ENCODE measurements around the gene NCOR1.
"Not testable (repeated sequence)": the region's sequence is repeated elsewhere in the genome, so short reads cannot be mapped to it uniquely, and the experiment has no call there.

The NCOR1 gene

GRCh38 chr17:16199093-16199492, 16.2 kb downstream of the NCOR1 start:
- no peak overlapping the region for H3K4me2 ChIP-seq (ENCODE audit: low read length, poor library complexity, severe bottlenecking)
- no peak overlapping the region for H2BK5ac ChIP-seq (ENCODE audit: low read depth, low read length, poor library complexity, severe bottlenecking)
- no peak overlapping the region for H3K9ac ChIP-seq (ENCODE audit: low read length)
- no peak overlapping the region for H2AK5ac ChIP-seq (ENCODE audit: low read length, severe bottlenecking)
- H3K36me3 ChIP-seq (ENCODE audit: control insufficient read depth in 1 of 2, insufficient read depth in 2 of 2, low read depth in 1 of 2, low read length in 2 of 2), result peaks cover 5 to 10% of the 10 kb centered on the region in 2 experiments
- WGBS, result 79% methylated on average over 4 of the region's 6 CpGs
- no peak overlapping the region for H3K27ac ChIP-seq (ENCODE audit: low read length, poor library complexity, severe bottlenecking)
- no peaks in the 10 kb centered on the region for H3K79me1 ChIP-seq (replicated peaks; ENCODE audit: low read length, poor library complexity, severe bottlenecking)
- no peaks in the 10 kb centered on the region for H3K9me3 ChIP-seq (ENCODE audit: control insufficient read depth, low read length)
- H3K18ac ChIP-seq (ENCODE audit: low read depth in 1 of 2, low read length in 2 of 2), result no peak overlapping the region
- no peaks in the 10 kb centered on the region for H3K27me3 ChIP-seq (ENCODE audit: control insufficient read depth in 1 of 2, insufficient read depth in 1 of 2, low read length in 2 of 2)
- no peak overlapping the region for H4K91ac ChIP-seq (ENCODE audit: low read length)
- H3K4me3 ChIP-seq (ENCODE audit: insufficient read depth in 1 of 2, low read depth in 1 of 2, low read length in 2 of 2), result peak overlapping the region in 1 of 2 experiments; percentile 29
- H2BK120ac ChIP-seq (ENCODE audit: low read depth, low read length), result no peak overlapping the region
- no peak overlapping the region for H4K8ac ChIP-seq (ENCODE audit: low read length)
- DNase-seq, result peak; percentile 22
- H3K23ac ChIP-seq (ENCODE audit: low read length in 2 of 2), result no peak overlapping the region
- no peak overlapping the region for H2BK15ac ChIP-seq (ENCODE audit: low read depth, poor library complexity, severe bottlenecking)
- H3K4me1 ChIP-seq (ENCODE audit: control insufficient read depth, insufficient read depth, low read depth, low read length), result peaks cover 8% of the 10 kb centered on the region
- H3K4ac ChIP-seq (ENCODE audit: low read depth in 1 of 2, low read length in 2 of 2), result no peak overlapping the region
- H3K14ac ChIP-seq (ENCODE audit: low read length in 2 of 2), result no peak overlapping the region
- H2BK12ac ChIP-seq (ENCODE audit: low read length in 2 of 2), result no peak overlapping the region
- H2AFZ ChIP-seq (ENCODE audit: low read depth, low read length), result no peak overlapping the region

- no CpG with 5 or more reads among the region's 1 CpG for WGBS
- DNase-seq, result peak; percentile 40
- Histone ChIP-seq H3K23ac (ENCODE audit: low read length in 2 of 2) (no peak overlapping the region), H3K27ac (ENCODE audit: low read length, poor library complexity, severe bottlenecking) (no peak overlapping the region), H2BK12ac (ENCODE audit: low read length in 2 of 2) (no peak overlapping the region), H3K4me3 (ENCODE audit: insufficient read depth in 1 of 2, low read depth in 1 of 2, low read length in 2 of 2) (no peak overlapping the region), H3K9me3 (ENCODE audit: control insufficient read depth, low read length) (no peaks in the 10 kb centered on the region), H3K4me2 (ENCODE audit: low read length, poor library complexity, severe bottlenecking) (no peak overlapping the region), H3K36me3 (ENCODE audit: control insufficient read depth in 1 of 2, insufficient read depth in 2 of 2, low read depth in 1 of 2, low read length in 2 of 2) (peaks cover 10 to 24% of the 10 kb centered on the region in 2 experiments), H2BK120ac (ENCODE audit: low read depth, low read length) (no peak overlapping the region), H4K8ac (ENCODE audit: low read length) (no peak overlapping the region), H2AFZ (ENCODE audit: low read depth, low read length) (no peak overlapping the region), H3K4me1 (ENCODE audit: control insufficient read depth, insufficient read depth, low read depth, low read length) (peaks cover 8% of the 10 kb centered on the region), H3K79me1 (replicated peaks; ENCODE audit: low read length, poor library complexity, severe bottlenecking) (no peaks in the 10 kb centered on the region), H3K27me3 (ENCODE audit: control insufficient read depth in 1 of 2, insufficient read depth in 1 of 2, low read length in 2 of 2) (no peaks in the 10 kb centered on the region), H4K91ac (ENCODE audit: low read length) (no peak overlapping the region), H3K4ac (ENCODE audit: low read depth in 1 of 2, low read length in 2 of 2) (no peak overlapping the region), H3K14ac (ENCODE audit: low read length in 2 of 2) (no peak overlapping the region), H2BK5ac (ENCODE audit: low read depth, low read length, poor library complexity, severe bottlenecking) (no peak overlapping the region), H3K18ac (ENCODE audit: low read depth in 1 of 2, low read length in 2 of 2) (no peak overlapping the region), H3K9ac (ENCODE audit: low read length) (no peak overlapping the region), H2AK5ac (ENCODE audit: low read length, severe bottlenecking) (no peak overlapping the region), H2BK15ac (ENCODE audit: low read depth, poor library complexity, severe bottlenecking) (no peak overlapping the region)
These were observed 18.1 kb downstream of the NCOR1 start for GRCh38 chr17:16197276-16197675.

- DNase-seq; H3K23ac ChIP-seq (ENCODE audit: low read length in 2 of 2); H3K14ac ChIP-seq (ENCODE audit: low read length in 2 of 2); H2AFZ ChIP-seq (ENCODE audit: low read depth, low read length); H2AK5ac ChIP-seq (ENCODE audit: low read length, severe bottlenecking); H4K91ac ChIP-seq (ENCODE audit: low read length); H3K27ac ChIP-seq (ENCODE audit: low read length, poor library complexity, severe bottlenecking); H4K8ac ChIP-seq (ENCODE audit: low read length); H3K4me1 ChIP-seq (ENCODE audit: control insufficient read depth, insufficient read depth, low read depth, low read length); H2BK12ac ChIP-seq (ENCODE audit: low read length in 2 of 2); H2BK120ac ChIP-seq (ENCODE audit: low read depth, low read length); H3K18ac ChIP-seq (ENCODE audit: low read depth in 1 of 2, low read length in 2 of 2); H3K4me2 ChIP-seq (ENCODE audit: low read length, poor library complexity, severe bottlenecking); H3K4me3 ChIP-seq (ENCODE audit: insufficient read depth in 1 of 2, low read depth in 1 of 2, low read length in 2 of 2); H3K9ac ChIP-seq (ENCODE audit: low read length); H3K9me3 ChIP-seq (ENCODE audit: control insufficient read depth, low read length); H2BK15ac ChIP-seq (ENCODE audit: low read depth, poor library complexity, severe bottlenecking); H3K79me1 ChIP-seq (replicated peaks; ENCODE audit: low read length, poor library complexity, severe bottlenecking); H3K4ac ChIP-seq (ENCODE audit: low read depth in 1 of 2, low read length in 2 of 2); H2BK5ac ChIP-seq (ENCODE audit: low read depth, low read length, poor library complexity, severe bottlenecking); H3K27me3 ChIP-seq (ENCODE audit: control insufficient read depth in 1 of 2, insufficient read depth in 1 of 2, low read length in 2 of 2): not testable (repeated sequence)
- WGBS, result 90% methylated on average over 2 of the region's 2 CpGs
- peaks cover 12 to 40% of the 10 kb centered on the region in 2 experiments for H3K36me3 ChIP-seq (ENCODE audit: control insufficient read depth in 1 of 2, insufficient read depth in 2 of 2, low read depth in 1 of 2, low read length in 2 of 2)
These were observed 21.0 kb downstream of the NCOR1 start for GRCh38 chr17:16194307-16194835.

- H3K14ac ChIP-seq (ENCODE audit: low read length in 2 of 2), result no peak overlapping the region
- H4K91ac ChIP-seq (ENCODE audit: low read length), result no peak overlapping the region
- H2BK12ac ChIP-seq (ENCODE audit: low read length in 2 of 2), result no peak overlapping the region
- H3K23ac ChIP-seq (ENCODE audit: low read length in 2 of 2), result no peak overlapping the region
- no peak overlapping the region for H2BK120ac ChIP-seq (ENCODE audit: low read depth, low read length)
- H2AFZ ChIP-seq (ENCODE audit: low read depth, low read length), result no peak overlapping the region
- no peak overlapping the region for H3K18ac ChIP-seq (ENCODE audit: low read depth in 1 of 2, low read length in 2 of 2)
- no peak overlapping the region for H3K4me3 ChIP-seq (ENCODE audit: insufficient read depth in 1 of 2, low read depth in 1 of 2, low read length in 2 of 2)
- no peak overlapping the region for H3K4ac ChIP-seq (ENCODE audit: low read depth in 1 of 2, low read length in 2 of 2)
- no peak overlapping the region for H4K8ac ChIP-seq (ENCODE audit: low read length)
- H2BK5ac ChIP-seq (ENCODE audit: low read depth, low read length, poor library complexity, severe bottlenecking), result no peak overlapping the region
- H3K4me1 ChIP-seq (ENCODE audit: control insufficient read depth, insufficient read depth, low read depth, low read length), result no peaks in the 10 kb centered on the region
- H3K9me3 ChIP-seq (ENCODE audit: control insufficient read depth, low read length), result no peaks in the 10 kb centered on the region
- H3K9ac ChIP-seq (ENCODE audit: low read length), result no peak overlapping the region
- no peak for DNase-seq
- H2BK15ac ChIP-seq (ENCODE audit: low read depth, poor library complexity, severe bottlenecking), result no peak overlapping the region
- H3K4me2 ChIP-seq (ENCODE audit: low read length, poor library complexity, severe bottlenecking), result no peak overlapping the region
- no peaks in the 10 kb centered on the region for H3K27me3 ChIP-seq (ENCODE audit: control insufficient read depth in 1 of 2, insufficient read depth in 1 of 2, low read length in 2 of 2)
- peaks cover 2% of the 10 kb centered on the region for H3K79me1 ChIP-seq (replicated peaks; ENCODE audit: low read length, poor library complexity, severe bottlenecking)
- H3K36me3 ChIP-seq (ENCODE audit: control insufficient read depth in 1 of 2, insufficient read depth in 2 of 2, low read depth in 1 of 2, low read length in 2 of 2), result peaks cover 7 to 35% of the 10 kb centered on the region in 2 experiments
- no peak overlapping the region for H3K27ac ChIP-seq (ENCODE audit: low read length, poor library complexity, severe bottlenecking)
- H2AK5ac ChIP-seq (ENCODE audit: low read length, severe bottlenecking), result no peak overlapping the region
- WGBS, result 97% methylated on average over 3 of the region's 3 CpGs
These were observed 23.7 kb downstream of the NCOR1 start for GRCh38 chr17:16191604-16192003.

Data from mesenchymal stem cell (in vitro differentiated cells and primary cell).